ENCODE results near the gene SLC12A7.
A peak's percentile ranks its signal among the peaks of the same experiment; 100 is the strongest.

SLC12A7 gene

DNA sequence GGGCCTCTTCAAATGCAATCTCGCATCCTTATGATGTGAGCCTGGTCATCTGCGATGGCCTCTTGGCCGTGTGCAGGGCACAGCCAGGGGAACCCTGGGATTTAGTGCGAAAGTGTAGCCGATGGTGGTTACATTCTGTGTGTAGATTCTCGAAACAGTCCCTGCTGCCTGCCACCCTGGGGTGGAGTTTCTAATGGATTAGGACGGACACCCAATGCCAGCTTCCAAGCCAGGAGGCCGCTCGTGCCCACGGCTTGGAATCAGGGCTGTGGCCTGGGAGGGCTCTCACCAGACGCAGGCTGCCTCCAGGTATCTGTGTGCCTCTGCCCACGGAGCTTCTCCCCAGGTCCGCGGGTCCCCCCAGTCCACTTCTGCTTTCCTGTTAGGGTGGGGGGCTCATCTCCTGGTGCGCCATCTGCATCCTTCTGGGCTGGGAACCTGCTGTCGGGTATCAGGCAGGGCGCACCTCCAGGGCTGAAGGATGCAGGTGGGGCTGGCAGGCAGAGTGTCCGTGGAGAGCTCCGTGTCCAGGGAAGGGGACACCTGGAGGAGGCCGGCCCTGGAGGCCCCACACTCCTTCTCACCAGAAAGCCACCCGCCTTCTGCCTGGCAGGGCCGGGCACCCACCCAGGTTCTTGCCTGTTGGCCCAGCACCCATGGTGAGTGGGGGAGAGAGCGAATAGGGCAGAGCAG lies 3.4 kb upstream of the SLC12A7 start:
- Histone ChIP-seq H3K9me3 (ENCODE audit: control insufficient read depth, low read length) (no peaks in the 10 kb centered on the region), H3K27ac (ENCODE audit: low read depth, low read length, severe bottlenecking) (no peak overlapping the region), H3K4me1 (ENCODE audit: control insufficient read depth, insufficient read depth, low read length, poor library complexity, severe bottlenecking) (peaks cover 9% of the 10 kb centered on the region), H3K4me3 (ENCODE audit: extremely low read depth, insufficient read depth, low read length, poor library complexity, severe bottlenecking) (no peak overlapping the region), H3K36me3 (ENCODE audit: control insufficient read depth, insufficient read depth, low read length) (no peaks in the 10 kb centered on the region)
- 92 to 93% methylated on average over 14 to 19 of the region's 23 CpGs for WGBS, 2 experiments (ENCODE audit: insufficient coverage in 2 of 2)

DNA sequence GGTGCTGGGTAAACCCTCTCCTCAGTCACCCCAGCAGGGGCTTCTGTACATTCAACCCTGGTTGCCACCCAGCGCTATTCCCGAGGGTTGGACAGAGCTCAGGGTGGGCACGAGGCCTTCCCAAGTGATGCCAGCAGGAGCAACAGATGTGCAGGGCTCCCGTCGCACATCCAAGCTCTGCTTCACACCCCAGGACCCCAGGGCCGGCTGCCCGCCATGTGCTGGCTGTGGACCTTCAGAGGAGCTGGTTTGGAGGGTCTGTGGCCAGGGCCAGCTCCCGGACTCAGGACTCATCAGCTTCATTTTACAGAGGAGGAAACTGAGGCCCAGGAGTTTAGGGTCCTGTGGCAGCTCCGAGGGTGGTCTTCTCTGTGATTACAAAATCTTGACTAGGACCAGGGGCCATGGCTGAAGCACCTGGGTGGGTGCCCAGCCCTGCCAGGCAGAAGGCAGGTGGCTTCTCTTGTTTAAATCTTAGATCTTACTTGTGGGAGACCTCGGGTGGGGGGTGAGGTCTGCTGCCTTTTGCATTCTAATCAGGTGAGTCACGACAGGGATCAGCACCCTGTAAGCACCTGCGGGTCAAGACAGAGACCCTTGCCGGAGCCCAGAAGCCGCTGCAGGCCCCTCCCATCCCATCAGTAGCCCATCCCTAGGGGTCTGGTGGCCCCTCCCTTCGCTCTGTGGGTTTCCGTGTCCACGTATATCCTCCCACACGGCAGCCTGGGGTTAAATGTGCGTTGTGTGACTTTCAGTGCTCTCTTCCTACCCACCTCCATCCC lies 2.1 kb upstream of the SLC12A7 start:
- H3K9me3 ChIP-seq (ENCODE audit: control insufficient read depth, low read length) = no peaks in the 10 kb centered on the region
- no peaks in the 10 kb centered on the region for H3K36me3 ChIP-seq (ENCODE audit: control insufficient read depth, insufficient read depth, low read length)
- 80 to 83% methylated on average over 17 to 18 of the region's 19 CpGs for WGBS, 2 experiments (ENCODE audit: insufficient coverage in 2 of 2)
- H3K27ac ChIP-seq (ENCODE audit: low read depth, low read length, severe bottlenecking) = no peak overlapping the region
- peaks cover 9% of the 10 kb centered on the region for H3K4me1 ChIP-seq (ENCODE audit: control insufficient read depth, insufficient read depth, low read length, poor library complexity, severe bottlenecking)
- H3K4me3 ChIP-seq (ENCODE audit: extremely low read depth, insufficient read depth, low read length, poor library complexity, severe bottlenecking) = no peak overlapping the region

DNA sequence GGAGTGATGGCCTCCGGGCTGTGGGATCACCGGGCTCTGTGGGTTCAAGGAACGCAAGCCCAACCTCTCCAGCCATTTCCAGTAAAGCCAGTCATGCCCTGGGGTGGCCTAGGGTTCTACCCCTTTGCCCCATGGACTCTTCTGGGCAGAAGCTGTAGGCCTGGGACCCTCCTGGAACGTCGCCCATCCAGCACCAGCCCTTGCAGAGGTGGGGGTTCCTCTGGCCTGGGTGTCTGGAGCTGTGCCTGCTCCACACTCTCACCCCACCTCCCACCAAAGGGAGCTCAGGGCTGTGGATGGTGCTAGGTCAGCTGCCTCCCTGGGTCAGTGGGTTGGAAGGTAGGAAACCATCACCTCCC lies 1.4 kb upstream of the SLC12A7 start:
- H3K36me3 ChIP-seq (ENCODE audit: control insufficient read depth, insufficient read depth, low read length) = no peaks in the 10 kb centered on the region
- H3K4me1 ChIP-seq (ENCODE audit: control insufficient read depth, insufficient read depth, low read length, poor library complexity, severe bottlenecking) = peaks cover 6% of the 10 kb centered on the region
- no peak overlapping the region for H3K27ac ChIP-seq (ENCODE audit: low read depth, low read length, severe bottlenecking)
- 86 to 94% methylated on average over 2 to 5 of the region's 5 CpGs for WGBS, 2 experiments (ENCODE audit: insufficient coverage in 2 of 2)
- H3K4me3 ChIP-seq (ENCODE audit: extremely low read depth, insufficient read depth, low read length, poor library complexity, severe bottlenecking) = no peak overlapping the region
- H3K9me3 ChIP-seq (ENCODE audit: control insufficient read depth, low read length) = no peaks in the 10 kb centered on the region

DNA sequence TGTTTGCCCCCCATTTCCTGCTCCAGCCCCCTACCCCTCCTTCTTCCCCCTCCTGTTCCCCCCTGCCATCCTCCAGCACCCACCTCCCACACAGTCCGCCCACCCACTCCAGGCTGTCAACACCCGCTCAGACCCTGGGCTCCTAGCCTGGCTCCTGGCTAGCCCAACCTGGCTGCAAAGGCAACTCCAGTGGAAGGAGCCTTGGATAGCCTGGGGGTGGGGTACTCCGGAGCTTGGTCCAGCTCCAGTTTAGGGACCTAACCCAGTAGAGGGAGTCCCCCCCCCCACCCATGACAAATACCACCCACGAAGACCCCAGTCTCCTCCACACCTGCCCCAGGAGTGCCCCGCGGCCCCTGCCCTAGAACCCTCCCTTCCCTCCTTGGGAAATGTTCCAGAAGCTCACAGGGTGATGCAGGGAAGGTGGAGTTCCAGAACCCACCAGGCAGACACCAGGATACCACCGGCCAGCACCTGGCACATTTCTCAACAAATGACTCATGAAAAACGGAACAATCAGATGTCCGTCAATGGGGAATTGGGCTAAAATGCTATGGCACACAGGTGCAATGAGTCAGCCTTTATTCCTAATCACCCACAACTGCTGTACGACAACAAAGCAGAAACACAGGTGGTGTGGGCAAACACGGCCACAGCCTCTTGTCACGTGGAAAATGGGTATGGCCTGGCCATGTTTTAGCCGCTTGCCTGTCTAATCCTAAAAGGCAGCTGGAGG lies 901 bp upstream of the SLC12A7 start:
- 85 to 98% methylated on average over 7 of the region's 13 CpGs for WGBS, 2 experiments (ENCODE audit: insufficient coverage in 2 of 2)
- Histone ChIP-seq H3K36me3 (ENCODE audit: control insufficient read depth, insufficient read depth, low read length) (no peaks in the 10 kb centered on the region), H3K4me3 (ENCODE audit: extremely low read depth, insufficient read depth, low read length, poor library complexity, severe bottlenecking) (no peak overlapping the region), H3K27ac (ENCODE audit: low read depth, low read length, severe bottlenecking) (no peak overlapping the region), H3K4me1 (ENCODE audit: control insufficient read depth, insufficient read depth, low read length, poor library complexity, severe bottlenecking) (peaks cover under 1% of the 10 kb centered on the region), H3K9me3 (ENCODE audit: control insufficient read depth, low read length) (no peaks in the 10 kb centered on the region)

DNA sequence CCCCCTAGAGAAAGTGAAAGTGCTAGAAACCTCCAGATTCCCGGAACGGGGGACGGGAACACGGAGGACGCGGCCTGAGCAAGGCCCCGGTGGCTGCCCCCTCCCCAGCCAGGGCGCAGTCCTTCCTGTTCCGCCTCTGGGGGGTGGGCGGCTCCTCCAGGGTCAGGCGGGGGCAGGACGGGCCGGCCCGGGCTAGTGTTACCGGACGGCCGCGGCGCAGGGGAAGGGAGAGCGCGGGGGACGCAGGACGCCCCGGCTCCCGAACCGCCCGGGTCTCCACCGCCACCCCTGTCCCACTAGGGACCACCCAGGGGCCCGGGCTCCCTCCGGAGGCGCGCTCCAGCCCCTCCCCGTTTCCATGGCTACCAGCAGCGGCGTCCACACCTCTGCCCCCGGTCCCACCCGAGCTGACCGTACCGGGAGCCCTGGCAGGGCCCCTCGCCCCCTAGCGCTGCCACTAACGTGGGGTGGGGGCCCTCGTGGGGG lies 579 bp downstream of the SLC12A7 start:
- WGBS, 2 experiments (ENCODE audit: insufficient coverage in 2 of 2) = 0 to 1% methylated on average over 30 to 39 of the region's 43 CpGs
- Histone ChIP-seq H3K27ac (ENCODE audit: low read depth, low read length, severe bottlenecking) (no peak overlapping the region), H3K4me1 (ENCODE audit: control insufficient read depth, insufficient read depth, low read length, poor library complexity, severe bottlenecking) (no peaks in the 10 kb centered on the region)

DNA sequence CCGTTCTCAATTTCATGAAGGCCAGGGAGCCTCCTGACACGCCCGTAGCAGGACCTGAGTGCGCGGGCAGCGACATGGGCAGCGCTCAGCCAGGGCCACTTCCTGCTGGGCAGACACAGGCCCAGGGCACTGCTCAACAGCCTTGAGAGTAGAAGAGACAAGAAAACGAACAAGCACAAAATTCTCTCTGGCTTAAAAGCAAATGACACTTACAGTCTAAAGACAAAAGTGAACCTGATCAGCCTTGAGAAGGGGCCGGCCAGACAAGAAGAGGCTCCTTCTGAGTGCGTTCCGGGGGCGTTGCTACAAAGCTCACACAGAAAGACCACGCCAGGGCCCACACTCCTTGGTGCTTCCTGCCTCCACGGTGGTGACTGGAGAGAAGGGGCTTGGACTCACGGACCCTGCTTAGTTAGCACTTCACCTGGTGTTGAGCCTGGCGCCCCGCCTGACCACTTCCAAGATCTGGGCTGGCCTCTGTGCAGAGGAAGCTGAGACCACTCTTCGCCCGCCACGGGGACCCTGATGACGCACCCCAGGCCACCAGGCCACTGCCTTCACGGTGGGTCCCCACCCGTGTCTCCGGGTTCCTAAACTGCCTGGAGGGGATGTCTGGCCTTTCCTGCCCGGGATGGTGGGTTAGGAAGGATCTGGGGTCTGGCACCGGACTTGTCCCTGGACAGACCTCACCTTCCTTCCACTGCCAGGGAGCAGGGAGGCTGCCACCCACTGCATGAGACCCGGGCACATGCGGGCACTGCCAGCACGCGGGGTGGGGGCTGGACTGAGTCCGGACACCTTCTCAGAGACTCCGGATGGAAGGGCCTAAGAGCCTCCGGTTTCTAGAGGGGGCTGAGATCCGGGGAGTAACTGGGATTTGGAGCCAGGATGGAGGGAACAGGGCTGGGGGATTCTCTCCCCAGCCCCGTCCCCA lies 1.3 kb downstream of the SLC12A7 start:
- H3K4me1 ChIP-seq (ENCODE audit: control insufficient read depth, insufficient read depth, low read length, poor library complexity, severe bottlenecking) = peaks cover 4% of the 10 kb centered on the region
- 78 to 84% methylated on average over 24 to 26 of the region's 35 CpGs for WGBS, 2 experiments (ENCODE audit: insufficient coverage in 2 of 2)
- no peak overlapping the region for H3K27ac ChIP-seq (ENCODE audit: low read depth, low read length, severe bottlenecking)
- H3K9me3 ChIP-seq (ENCODE audit: control insufficient read depth, low read length) = no peaks in the 10 kb centered on the region
- peak overlapping the region; percentile 64 for H3K4me3 ChIP-seq (ENCODE audit: extremely low read depth, insufficient read depth, low read length, poor library complexity, severe bottlenecking)
- H3K36me3 ChIP-seq (ENCODE audit: control insufficient read depth, insufficient read depth, low read length) = no peaks in the 10 kb centered on the region

More for the DNA sequence above, 579 bp downstream of the SLC12A7 start:
- H3K36me3 ChIP-seq (ENCODE audit: control insufficient read depth, insufficient read depth, low read length) = no peaks in the 10 kb centered on the region
- no peaks in the 10 kb centered on the region for H3K9me3 ChIP-seq (ENCODE audit: control insufficient read depth, low read length)
- H3K4me3 ChIP-seq (ENCODE audit: extremely low read depth, insufficient read depth, low read length, poor library complexity, severe bottlenecking) = peak overlapping the region; percentile 64

DNA sequence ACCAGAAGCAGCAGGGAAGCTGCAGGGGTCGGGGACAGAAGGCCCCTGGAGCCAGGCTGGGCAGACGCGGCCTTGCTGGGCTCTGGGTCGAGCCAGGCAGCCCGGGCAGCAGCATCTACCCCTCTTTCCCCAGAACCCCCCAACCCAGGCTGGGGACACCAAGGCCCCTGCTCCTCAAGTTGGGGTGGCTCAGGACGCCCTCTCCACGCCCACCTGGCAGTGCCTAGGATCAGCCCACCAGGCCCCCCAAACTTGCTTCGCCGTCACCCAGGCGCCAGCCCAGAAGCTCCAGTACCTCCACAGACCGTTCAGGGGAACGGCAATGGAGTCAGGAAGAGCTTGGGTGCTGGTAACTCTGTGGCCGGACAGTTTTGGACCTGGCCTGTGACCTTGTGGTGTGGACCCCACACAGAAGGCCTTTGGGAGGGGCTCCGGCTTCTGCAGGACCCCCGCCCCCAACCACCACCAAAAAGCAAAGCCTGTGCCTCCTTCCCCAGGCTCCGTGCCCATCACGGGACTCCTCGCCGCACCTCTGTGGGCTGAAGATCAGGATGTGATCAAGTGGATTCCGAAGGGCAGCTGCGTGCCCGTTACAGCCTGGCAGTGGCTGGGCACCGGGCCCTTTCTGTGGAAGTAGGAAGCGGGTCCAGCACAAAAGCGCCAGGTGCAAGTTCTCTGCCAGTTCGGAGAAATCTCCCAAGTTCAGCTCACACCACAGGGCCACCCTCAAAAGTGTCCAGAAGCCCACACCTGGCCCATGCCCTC lies 2.1 kb downstream of the SLC12A7 start:
- WGBS, 2 experiments (ENCODE audit: insufficient coverage in 2 of 2) = 94 to 95% methylated on average over 22 to 24 of the region's 26 CpGs
- Histone ChIP-seq H3K36me3 (ENCODE audit: control insufficient read depth, insufficient read depth, low read length) (no peaks in the 10 kb centered on the region), H3K9me3 (ENCODE audit: control insufficient read depth, low read length) (no peaks in the 10 kb centered on the region), H3K4me1 (ENCODE audit: control insufficient read depth, insufficient read depth, low read length, poor library complexity, severe bottlenecking) (peaks cover 4% of the 10 kb centered on the region), H3K27ac (ENCODE audit: low read depth, low read length, severe bottlenecking) (no peak overlapping the region), H3K4me3 (ENCODE audit: extremely low read depth, insufficient read depth, low read length, poor library complexity, severe bottlenecking) (no peak overlapping the region)

DNA sequence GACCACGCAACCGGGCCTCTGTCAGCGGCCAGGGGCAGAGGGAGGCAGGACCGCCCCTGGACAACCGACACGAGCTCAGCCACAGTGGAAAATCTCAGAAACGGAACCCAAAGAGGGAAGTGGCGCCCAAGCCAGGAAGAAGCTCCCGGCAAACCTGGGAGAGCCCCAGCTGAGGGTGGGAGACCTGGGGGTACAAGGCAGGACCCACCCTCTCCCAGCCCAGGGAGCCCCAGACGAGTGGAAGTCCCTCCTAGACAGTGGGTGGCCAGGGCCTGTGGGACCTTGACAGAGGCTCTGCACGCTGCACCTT lies 3.0 kb downstream of the SLC12A7 start:
- Histone ChIP-seq H3K9me3 (ENCODE audit: control insufficient read depth, low read length) (no peaks in the 10 kb centered on the region), H3K4me1 (ENCODE audit: control insufficient read depth, insufficient read depth, low read length, poor library complexity, severe bottlenecking) (peaks cover 8% of the 10 kb centered on the region), H3K36me3 (ENCODE audit: control insufficient read depth, insufficient read depth, low read length) (no peaks in the 10 kb centered on the region), H3K27ac (ENCODE audit: low read depth, low read length, severe bottlenecking) (no peak overlapping the region), H3K4me3 (ENCODE audit: extremely low read depth, insufficient read depth, low read length, poor library complexity, severe bottlenecking) (no peak overlapping the region)
- 96 to 97% methylated on average over 8 to 11 of the region's 11 CpGs for WGBS, 2 experiments (ENCODE audit: insufficient coverage in 2 of 2)

DNA sequence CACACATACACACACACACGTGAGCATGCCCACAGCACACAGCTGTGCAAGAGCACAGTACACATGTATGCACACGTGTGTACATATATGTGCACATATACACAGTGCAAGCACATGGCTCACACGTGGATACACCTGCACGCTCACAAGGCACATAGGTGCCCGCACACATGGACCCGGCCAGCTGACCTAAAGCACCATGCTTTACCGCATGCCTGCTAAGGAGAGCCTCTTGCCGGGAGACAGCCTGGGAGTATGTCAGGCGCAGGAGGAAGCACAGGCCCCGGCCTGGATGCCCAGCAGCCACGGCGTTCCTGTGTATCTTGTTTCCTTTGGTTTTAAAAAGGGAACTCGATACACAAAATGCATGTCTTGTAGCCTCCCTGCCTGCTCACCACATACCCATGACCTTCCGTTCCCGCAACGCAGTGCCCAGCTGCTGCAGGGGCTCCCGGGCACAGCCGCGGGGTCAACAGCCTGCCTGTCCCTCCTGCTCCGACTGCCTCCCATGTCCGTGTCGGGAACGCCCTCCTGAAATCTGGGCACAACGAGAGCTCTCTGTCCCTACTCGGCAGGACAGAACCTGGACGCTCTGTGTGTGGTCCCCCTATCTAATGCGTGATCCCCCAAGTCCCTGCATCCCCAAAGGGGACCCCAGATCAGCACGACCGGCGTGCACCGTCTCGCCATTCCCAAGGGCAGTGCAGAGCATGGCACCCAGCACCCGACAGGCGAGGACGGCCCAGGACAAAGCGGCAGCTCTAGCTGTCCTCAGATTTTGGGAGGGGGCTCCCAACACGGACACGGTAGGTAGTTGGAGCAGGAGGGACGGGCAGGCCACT lies 3.6 kb downstream of the SLC12A7 start:
- peaks cover 11% of the 10 kb centered on the region for H3K4me1 ChIP-seq (ENCODE audit: control insufficient read depth, insufficient read depth, low read length, poor library complexity, severe bottlenecking)
- 92 to 95% methylated on average over 32 to 39 of the region's 39 CpGs for WGBS, 2 experiments (ENCODE audit: insufficient coverage in 2 of 2)
- no peaks in the 10 kb centered on the region for H3K9me3 ChIP-seq (ENCODE audit: control insufficient read depth, low read length)
- no peak overlapping the region for H3K27ac ChIP-seq (ENCODE audit: low read depth, low read length, severe bottlenecking)
- no peaks in the 10 kb centered on the region for H3K36me3 ChIP-seq (ENCODE audit: control insufficient read depth, insufficient read depth, low read length)
- no peak overlapping the region for H3K4me3 ChIP-seq (ENCODE audit: extremely low read depth, insufficient read depth, low read length, poor library complexity, severe bottlenecking)
